NCI-H1105 treated with DMSO at 0.1 percent for 48 hours (cell line): ENCODE results near the gene PSKH1.

Experiments
- DNase-seq: peaks from one replicate; lab custom pipeline; 2025; lab: John Stamatoyannopoulos, UW

PSKH1 gene

GRCh38 chr16:67868290-67868689, 24.8 kb upstream of the PSKH1 start:
- DNase-seq: no peak

- DNase-seq: no peak
Observed at GRCh38 chr16:67869653-67870052, 23.4 kb upstream of the PSKH1 start.

GRCh38 chr16:67871256-67871655, 21.8 kb upstream of the PSKH1 start:
- no peak for DNase-seq

GRCh38 chr16:67872131-67872630, 20.9 kb upstream of the PSKH1 start:
- DNase-seq: no peak

DNA sequence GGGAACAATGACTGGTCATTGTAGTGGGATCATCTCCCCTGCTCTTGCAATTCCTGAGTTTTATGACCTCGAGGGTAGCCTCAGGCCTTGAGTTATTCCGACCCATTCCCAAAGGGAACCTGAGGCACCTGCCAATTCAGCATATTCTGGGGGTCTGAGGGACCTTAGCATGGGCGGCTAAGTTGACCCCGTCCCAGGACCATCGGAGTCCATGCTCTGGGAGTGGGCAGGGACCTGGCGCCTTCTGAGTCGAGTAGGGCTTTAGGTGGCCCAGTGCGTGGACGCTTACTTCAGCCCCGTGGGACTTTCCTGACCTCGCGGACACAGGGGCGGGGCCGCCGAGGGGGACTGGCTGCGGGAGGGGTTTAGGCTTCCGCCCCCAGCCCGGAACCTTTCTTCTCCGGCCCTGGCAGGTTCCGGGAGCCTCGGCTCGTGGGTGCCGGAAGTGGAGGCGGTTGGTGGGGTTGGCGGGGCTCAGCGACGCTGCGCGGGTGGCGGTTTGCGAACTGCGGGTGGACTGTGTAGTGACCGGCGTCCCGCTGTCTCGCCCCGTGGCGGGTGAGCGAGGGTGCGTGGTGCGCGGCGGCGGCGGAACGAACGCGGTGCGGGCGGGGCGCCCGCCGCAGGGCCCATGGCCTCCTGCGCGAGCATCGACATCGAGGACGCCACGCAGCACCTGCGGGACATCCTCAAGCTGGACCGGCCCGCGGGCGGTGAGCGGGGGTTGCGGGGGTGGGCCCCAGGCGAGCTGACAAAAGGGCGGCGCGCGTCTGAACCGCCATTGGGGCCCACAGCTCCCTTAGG, 20.2 kb upstream of the PSKH1 start, which contains the start of gene EDC4:
Gene EDC4 (plus strand): TSS at position 422 of the 804 bp plus-strand sequence. CDS start 210 bp downstream, at position 632.
- DNase-seq: peak; percentile 29

DNA sequence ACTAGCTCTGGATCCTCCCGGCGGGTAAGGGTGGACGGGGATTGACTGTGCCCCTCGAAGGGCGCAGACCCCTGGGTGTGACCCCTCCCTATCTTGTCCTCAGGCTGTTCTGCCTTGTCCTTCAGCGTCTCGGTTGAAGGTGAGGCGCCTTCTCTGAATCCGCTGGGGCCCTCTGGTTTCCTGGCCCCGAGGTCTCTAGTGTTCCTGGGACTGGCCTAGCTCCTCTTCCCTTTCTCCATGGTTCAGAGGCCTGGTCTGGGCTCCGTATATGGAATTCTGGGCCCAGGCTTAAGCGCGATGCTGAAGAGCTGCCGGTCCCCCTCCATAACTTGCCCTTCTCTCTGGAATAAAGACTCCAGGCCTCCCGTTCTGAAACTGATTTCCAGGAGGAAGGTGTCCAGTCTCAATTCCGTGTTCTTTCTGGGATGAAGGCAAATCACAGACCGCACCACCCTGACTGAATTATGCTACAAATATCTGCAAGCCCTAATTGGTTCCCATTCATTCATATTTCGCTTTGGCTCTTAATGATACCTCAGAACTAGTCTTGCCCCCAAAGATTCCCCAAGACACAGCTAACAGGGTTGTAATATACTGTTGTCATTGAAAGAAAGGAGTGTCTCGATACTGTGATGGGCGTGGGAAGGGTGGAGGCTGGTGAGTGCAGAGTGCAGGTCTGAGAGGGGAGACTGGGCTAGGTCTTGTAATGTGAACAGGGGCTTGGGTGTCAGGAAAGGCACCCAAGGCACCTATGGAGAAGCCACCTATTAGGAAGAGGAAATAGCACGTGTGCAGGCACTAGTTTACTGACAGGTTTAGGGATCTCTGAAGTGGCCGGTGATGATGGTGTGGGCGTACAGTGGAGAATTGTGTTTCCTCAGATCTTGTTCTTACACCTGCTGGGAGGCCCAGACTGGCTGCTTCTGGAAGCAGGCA, 19.4 kb upstream of the PSKH1 start:
- DNase-seq: no peak

- DNase-seq: no peak
Observed at GRCh38 chr16:67874372-67874771, 18.7 kb upstream of the PSKH1 start.

GRCh38 chr16:67877064-67877463, 16.0 kb upstream of the PSKH1 start:
- no peak for DNase-seq

DNA sequence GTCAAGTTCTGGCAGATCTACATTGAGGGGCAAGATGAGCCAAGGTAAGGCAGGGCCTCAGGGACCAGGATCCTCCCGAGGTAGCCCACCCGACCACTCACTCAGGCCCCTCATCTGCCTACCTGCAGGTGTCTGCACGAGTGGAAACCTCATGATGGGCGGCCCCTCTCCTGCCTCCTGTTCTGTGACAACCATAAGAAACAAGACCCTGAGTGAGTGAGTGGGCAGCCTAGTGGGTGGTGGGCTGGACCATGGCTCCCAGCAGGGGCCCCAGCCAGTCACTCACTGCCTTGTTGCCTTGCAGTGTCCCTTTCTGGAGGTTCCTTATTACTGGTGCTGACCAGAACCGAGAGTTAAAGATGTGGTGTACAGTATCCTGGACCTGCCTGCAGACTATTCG, 14.8 kb upstream of the PSKH1 start:
- DNase-seq: no peak

GRCh38 chr16:67878846-67879245, 14.2 kb upstream of the PSKH1 start:
- DNase-seq: no peak

DNA sequence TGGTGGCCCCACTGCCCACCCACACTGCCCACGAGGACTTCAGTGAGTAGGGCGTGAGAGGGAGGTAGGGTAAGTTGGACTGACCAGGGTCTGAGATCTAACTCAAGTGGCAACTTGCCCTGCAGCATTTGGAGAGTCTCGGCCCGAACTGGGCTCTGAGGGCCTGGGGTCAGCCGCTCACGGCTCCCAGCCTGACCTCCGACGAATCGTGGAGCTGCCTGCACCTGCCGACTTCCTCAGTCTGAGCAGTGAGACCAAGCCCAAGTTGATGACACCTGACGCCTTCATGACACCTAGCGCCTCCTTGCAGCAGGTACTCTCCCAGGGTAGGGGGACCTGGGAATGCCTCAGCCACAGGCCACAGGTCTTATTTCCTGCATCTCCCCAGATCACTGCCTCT, 13.6 kb upstream of the PSKH1 start:
- no peak for DNase-seq

DNA sequence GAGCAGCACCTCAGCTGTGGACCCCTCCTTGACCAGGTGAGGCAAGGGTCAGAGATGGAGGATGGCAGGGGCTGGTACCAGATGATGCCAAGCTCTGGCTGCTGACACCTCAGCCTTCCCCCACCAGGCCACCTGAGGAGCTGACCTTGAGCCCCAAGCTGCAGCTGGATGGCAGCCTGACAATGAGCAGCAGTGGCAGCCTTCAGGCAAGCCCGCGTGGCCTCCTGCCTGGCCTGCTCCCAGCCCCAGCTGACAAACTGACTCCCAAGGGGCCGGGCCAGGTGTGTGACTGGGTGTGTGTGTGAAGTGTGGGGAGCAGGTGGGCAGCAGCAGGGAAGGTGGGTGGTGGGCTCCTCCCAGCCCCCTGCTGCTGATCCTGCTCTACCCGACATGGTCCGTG, 13.1 kb upstream of the PSKH1 start:
- no peak for DNase-seq

DNA sequence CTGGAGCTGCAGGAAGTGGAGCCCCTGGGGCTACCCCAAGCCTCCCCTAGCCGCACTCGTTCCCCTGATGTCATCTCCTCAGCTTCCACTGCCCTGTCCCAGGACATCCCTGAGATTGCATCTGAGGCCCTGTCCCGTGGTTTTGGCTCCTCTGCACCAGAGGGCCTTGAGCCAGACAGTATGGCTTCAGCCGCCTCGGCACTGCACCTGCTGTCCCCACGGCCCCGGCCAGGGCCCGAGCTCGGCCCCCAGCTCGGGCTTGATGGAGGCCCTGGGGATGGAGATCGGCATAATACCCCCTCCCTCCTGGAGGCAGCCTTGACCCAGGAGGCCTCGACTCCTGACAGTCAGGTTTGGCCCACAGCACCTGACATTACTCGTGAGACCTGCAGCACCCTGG, 12.5 kb upstream of the PSKH1 start:
- DNase-seq: no peak

DNA sequence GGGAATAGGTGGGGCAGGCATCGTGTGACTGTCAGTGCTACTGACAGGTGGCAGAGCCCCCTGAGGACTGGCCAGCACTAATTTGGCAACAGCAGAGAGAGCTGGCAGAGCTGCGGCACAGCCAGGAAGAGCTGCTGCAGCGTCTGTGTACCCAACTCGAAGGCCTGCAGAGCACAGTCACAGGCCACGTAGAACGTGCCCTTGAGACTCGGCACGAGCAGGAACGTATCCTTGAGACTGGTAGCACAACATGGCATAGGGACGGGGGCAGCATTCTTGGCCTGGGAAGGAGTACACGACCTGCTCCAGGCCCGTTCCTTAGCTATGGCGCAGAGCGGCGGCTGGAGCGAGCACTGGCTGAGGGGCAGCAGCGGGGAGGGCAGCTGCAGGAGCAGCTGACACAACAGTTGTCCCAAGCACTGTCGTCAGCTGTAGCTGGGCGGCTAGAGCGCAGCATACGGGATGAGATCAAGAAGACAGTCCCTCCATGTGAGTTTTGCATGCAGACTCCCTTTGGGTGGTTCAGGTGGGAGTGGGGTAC, 11.4 kb upstream of the PSKH1 start:
- no peak for DNase-seq

DNA sequence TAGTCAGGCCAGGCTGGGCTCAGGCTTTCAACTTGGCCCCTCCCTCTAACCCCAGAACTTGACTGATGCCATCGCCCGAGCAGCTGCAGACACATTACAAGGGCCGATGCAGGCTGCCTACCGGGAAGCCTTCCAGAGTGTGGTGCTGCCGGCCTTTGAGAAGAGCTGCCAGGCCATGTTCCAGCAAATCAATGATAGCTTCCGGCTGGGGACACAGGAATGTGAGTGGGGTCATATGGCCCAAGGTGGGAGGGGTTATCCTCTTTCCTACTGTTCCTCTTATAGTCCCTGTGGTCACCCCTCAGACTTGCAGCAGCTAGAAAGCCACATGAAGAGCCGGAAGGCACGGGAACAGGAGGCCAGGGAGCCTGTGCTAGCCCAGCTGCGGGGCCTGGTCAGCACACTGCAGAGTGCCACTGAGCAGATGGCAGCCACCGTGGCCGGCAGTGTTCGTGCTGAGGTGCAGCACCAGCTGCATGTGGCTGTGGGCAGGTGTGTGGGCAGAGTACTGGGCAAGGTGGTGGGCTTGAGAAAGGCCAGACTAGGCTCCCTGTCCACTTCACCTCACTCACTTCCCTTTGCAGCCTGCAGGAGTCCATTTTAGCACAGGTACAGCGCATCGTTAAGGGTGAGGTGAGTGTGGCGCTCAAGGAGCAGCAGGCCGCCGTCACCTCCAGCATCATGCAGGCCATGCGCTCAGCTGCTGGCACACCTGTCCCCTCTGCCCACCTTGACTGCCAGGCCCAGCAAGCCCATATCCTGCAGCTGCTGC, 10.5 kb upstream of the PSKH1 start:
- DNase-seq: no peak

- DNase-seq: no peak
Observed at GRCh38 chr16:67883146-67883871, 9.7 kb upstream of the PSKH1 start.

- DNase-seq: peak; percentile 20
Observed at GRCh38 chr16:67883872-67884261, 9.2 kb upstream of the PSKH1 start.

DNA sequence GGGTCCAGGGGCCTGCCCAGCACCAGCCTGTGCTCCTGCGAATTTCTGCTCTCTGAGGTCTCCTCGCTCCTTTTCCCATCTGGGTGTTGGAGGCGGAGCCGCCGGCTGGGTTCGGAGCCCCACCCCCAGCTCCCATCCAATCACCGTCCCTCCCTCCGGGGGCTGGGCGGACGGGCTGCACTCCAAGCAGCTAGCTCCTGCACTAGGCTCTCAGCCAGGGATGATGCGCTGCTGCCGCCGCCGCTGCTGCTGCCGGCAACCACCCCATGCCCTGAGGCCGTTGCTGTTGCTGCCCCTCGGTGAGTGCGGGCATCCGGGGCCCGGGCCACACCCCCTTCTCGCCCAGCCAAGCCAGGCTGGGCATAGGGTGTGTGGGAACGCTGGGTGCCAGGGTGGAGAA, 8.4 kb upstream of the PSKH1 start, which contains the start of gene NRN1L:
Gene NRN1L (plus strand): TSS at position 202 of the 400 bp plus-strand sequence. CDS start 19 bp downstream, at position 221.
- peak; percentile 68 for DNase-seq

- DNase-seq: no peak
Observed at GRCh38 chr16:67885545-67885944, 7.5 kb upstream of the PSKH1 start.

GRCh38 chr16:67885976-67886375, 7.1 kb upstream of the PSKH1 start:
- DNase-seq: no peak

DNA sequence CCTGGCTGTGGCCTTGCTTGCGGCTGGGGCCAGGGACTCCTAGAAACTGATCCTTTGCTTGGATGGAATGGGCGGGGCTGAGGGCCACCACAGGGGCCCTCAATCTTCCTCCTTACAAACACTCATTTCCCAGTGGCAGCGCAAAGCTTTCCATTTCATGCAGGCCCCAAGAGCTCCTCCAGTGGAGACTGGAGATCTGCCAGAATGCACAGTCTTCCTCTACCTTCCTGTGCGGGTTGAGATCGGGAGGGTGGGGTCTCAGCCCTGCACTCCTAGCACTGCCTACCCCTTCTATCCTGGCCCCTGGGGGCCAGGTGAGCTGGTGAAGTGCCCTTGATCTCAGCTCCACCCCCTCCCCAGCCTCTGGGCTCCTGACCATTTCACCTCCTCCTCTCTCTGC, 6.7 kb upstream of the PSKH1 start:
- no peak for DNase-seq
